Stimulated activated effector memory CD8-positive, alpha-beta T cell treated with anti-CD3 and anti-CD28 coated beads, Interleukin-12 subunit alpha, Interleukin-12 subunit beta, amount 100 ng/mL, for 72 hours (primary cell): ENCODE data around the gene CDH13.

ENCODE experiments used
- ATAC-seq: fragments of 150-1000 bp; cut with Tn5 transposase; 2 replicates; pipeline ENCODE4 v1.10.0; 2021
- DNase-seq, 2 donors: peaks; one replicate each; pipeline ENCODE4 v3.0.0; 2021 to 2022; ENCODE audit warnings: low spot score in 2 of 2
- H3K27ac Mint-ChIP-seq: one replicate; pipeline ENCODE4 v1.8.0; 2022; ENCODE audit warnings: mild to moderate bottlenecking, mixed read lengths
- H3K36me3 Mint-ChIP-seq: one replicate; pipeline ENCODE4 v1.8.0; 2022; ENCODE audit warnings: mild to moderate bottlenecking, mixed read lengths
- H3K4me1 Mint-ChIP-seq: one replicate; pipeline ENCODE4 v1.8.0; 2022; ENCODE audit warnings: mixed read lengths
- H3K4me3 Mint-ChIP-seq: one replicate; pipeline ENCODE4 v1.8.0; 2022; ENCODE audit warnings: mild to moderate bottlenecking, mixed read lengths
- H3K9me3 Mint-ChIP-seq: one replicate; pipeline ENCODE4 v1.8.0; 2022; ENCODE audit warnings: mixed read lengths

CDH13 gene

DNA sequence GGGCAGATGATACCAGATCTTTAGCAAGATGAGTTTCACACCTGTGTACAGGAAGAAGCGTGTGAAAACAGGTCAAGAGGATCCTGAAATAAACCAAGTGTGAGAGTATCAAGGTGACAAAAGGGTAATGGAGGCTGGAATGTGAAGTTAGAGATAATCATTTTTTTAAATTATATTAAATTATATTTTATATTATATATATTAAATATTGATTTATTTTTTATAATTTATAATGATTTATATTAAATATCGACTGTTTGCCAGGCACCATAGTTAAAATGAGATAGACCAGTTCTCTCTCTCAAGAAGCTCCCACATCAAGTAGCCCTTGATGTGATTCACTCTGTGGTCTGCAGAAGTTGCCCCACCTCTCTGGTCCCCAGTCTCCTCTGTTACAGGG lies 820.8 kb downstream of the CDH13 start:
- Mint-ChIP-seq H3K36me3 (no peaks in the 10 kb centered on the region), H3K27ac (no peak overlapping the region), H3K9me3 (no peaks in the 10 kb centered on the region), H3K4me3 (no peak overlapping the region), H3K4me1 (no peaks in the 10 kb centered on the region)
- ATAC-seq (no peak), DNase-seq (no peak)

DNA sequence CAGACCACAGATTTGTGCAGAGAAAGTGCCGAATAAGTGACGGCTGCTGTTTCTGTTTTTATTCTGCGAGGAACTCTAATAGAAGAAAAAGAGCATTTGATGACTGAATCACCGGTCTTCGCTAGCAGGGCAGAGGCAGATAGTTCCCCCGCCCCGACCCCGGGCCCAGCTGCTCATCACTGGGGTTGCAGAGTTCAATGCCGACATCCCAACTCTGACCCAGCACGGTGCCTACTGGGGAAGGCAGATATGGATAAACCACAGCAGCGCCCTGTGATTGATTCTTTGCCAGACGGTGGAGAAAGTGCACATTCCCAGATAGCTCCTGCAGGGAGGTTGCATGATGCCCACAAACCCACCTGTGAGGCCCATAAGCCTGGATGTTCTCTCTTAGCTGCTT lies 823.1 kb downstream of the CDH13 start:
- H3K27ac Mint-ChIP-seq, result no peak overlapping the region
- DNase-seq, result no peak
- no peaks in the 10 kb centered on the region for H3K36me3 Mint-ChIP-seq
- no peaks in the 10 kb centered on the region for H3K4me1 Mint-ChIP-seq
- H3K9me3 Mint-ChIP-seq, result no peaks in the 10 kb centered on the region
- ATAC-seq, result no peak
- no peak overlapping the region for H3K4me3 Mint-ChIP-seq

DNA sequence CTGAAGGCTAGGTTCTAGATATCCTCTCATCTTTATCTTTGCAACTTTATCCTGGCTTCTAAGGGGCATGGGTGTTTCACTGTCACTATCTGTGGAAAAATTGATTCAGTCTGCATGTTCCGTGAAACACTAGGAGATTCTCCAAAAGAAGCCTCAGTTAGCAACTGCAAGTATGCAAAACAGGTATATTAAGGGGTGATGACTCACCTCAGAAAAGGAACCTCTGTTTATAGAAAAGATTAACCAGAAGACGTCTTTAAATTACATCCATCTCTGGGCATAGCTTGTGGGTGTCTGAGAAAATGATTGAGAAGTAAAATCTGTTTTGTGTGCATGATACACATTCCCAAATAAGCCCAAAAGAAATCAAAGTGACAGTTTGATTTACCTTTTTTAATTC lies 827.2 kb downstream of the CDH13 start:
- Mint-ChIP-seq H3K36me3 (no peaks in the 10 kb centered on the region), H3K27ac (no peak overlapping the region), H3K4me1 (no peaks in the 10 kb centered on the region), H3K4me3 (no peak overlapping the region), H3K9me3 (no peaks in the 10 kb centered on the region)
- no peak for ATAC-seq
- DNase-seq, result no peak

DNA sequence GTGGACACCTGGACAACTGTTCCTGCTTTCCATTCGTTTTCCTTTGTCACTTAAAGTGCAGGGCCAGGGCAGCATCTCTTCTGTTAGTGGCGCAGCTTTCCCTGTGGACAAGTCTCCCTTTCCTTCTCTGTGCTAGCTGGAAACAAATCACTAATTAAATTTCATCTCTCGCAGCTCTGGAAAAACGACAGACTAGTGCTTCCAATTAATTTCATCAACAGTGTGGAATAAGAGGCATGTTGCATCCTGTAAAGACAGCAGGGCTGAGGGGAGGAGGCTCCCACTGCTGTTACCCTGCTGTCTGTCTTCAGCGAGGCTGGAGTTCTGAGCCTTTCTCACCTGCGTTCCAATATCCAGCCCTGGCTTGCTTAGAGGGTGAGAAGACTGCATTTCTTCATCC lies 828.9 kb downstream of the CDH13 start:
- Mint-ChIP-seq H3K4me3 (no peak overlapping the region), H3K27ac (no peak overlapping the region), H3K4me1 (no peaks in the 10 kb centered on the region), H3K36me3 (no peaks in the 10 kb centered on the region), H3K9me3 (no peaks in the 10 kb centered on the region)
- DNase-seq (no peak), ATAC-seq (no peak)

DNA sequence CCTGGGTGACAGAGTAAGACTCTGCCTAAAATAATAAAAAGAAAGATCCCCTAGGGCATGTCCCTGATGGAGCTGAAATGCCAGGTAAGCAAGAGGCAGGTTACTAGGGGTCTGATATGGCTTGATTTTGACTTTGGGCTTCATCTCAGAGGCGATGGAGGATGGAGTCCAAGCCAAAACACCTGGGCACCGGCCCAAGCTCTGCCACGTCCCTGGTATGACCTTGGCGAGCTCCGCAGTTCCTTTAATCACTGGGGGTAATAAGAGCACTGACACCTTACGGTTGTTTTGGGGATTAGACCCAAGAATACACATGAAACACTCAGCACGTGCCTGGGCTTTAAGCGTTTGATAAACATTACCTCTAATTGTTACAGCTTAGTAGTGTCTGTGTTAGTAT lies 830.2 kb downstream of the CDH13 start:
- H3K4me1 Mint-ChIP-seq, result no peaks in the 10 kb centered on the region
- no peak for ATAC-seq

DNA sequence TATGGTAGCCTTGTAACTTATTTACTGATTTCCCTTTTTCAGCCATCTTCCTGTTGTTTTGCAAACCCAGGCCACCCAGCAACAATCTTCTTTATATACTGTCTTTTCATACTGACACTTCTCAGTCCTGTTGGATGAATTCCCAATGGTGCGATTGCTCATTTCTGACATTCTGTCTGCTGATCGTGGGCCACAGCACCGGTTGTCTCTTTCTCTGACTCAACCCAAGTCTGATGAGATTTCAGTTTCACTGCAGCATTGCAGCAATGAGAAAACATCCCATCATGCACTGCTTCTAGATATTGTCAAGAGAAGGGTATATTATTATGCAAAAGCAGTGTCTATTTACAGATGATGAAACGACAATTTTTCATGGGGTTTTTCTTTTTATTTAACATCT lies 831.8 kb downstream of the CDH13 start:
- ATAC-seq (peak; percentile 28), DNase-seq (no peak)
- no peaks in the 10 kb centered on the region for H3K36me3 Mint-ChIP-seq

More for the DNA sequence above, 830.2 kb downstream of the CDH13 start:
- Mint-ChIP-seq H3K36me3 (no peaks in the 10 kb centered on the region), H3K9me3 (no peaks in the 10 kb centered on the region), H3K27ac (no peak overlapping the region), H3K4me3 (no peak overlapping the region)
- DNase-seq, result no peak

DNA sequence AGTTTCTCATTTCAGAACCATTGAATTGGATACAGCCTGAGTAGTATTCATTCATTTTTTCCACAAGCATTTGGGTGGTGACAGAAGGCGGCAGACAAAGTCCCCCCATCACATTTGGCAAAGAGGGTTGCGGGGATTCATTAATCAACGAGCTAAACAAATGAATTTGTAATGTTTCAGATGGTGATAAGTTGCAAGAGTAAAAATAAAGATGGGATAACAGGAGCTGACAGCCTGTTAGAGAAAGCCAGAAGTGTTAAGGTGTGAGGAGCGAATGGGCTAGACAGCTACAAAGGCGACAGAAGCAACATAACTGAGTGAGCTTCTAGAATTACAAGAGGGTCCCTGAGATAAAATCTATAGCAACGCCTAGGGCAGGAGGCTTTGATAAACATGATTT lies 838.2 kb downstream of the CDH13 start:
- ATAC-seq (no peak), DNase-seq (no peak)
- Mint-ChIP-seq H3K36me3 (no peaks in the 10 kb centered on the region), H3K4me3 (no peak overlapping the region), H3K4me1 (no peaks in the 10 kb centered on the region), H3K9me3 (no peaks in the 10 kb centered on the region), H3K27ac (no peak overlapping the region)

More for the DNA sequence above, 831.8 kb downstream of the CDH13 start:
- Mint-ChIP-seq H3K4me3 (no peak overlapping the region), H3K4me1 (no peaks in the 10 kb centered on the region), H3K27ac (no peak overlapping the region), H3K9me3 (no peaks in the 10 kb centered on the region)

DNA sequence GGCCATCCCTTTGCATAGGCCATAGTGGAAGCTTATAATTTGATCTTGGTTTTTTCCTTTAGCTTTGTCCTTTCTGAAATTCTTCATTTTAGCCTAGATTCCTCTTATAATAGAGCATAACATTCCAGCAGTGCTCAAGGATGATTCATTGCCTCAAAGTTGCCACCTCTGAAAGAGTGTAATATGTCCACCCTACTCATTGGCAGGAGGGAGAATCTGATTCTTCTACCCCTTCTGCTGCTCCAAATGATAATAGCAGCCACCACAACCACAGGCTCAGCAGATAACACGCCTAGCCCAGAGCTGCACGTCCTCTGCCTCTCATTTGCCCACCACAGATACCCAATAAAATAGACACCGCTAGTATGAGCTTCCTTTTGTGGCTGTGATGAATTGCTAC lies 843.6 kb downstream of the CDH13 start:
- Mint-ChIP-seq H3K9me3 (no peaks in the 10 kb centered on the region), H3K36me3 (no peaks in the 10 kb centered on the region), H3K27ac (no peak overlapping the region), H3K4me3 (no peak overlapping the region), H3K4me1 (no peaks in the 10 kb centered on the region)
- no peak for ATAC-seq
- DNase-seq, result no peak

DNA sequence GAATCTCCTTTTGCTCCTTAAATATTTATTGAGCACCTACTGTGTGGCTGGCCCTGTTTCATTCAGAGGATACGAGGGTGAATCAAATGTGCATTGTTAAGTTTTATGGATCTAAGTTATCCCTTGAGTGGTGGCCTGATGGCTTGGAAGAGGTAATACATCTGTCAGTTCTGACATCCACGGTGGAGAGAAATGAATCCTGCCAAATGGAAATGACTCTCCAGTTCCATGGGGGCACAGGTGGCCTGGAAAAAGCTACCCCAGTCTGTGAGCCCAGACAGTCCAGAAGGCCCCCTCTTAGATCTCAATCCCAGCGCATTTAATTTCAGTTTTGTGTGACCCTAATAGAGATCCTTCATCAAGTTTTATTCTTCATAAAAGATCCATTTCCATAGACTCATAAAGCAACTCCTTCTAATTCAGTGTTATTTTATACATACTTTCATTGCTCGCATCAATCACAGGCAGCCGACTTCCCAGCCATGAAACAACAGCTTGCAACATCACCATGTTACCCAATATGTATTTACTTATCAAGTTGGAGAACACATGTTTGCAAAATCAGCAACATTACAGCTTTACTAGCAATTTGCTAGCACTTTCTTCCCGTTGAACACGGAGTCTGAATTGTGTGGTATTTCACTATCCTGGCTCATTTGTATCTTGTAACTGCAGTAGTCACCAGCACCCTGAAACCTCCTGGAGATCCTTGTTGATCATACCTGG lies 846.2 kb downstream of the CDH13 start:
- no peak overlapping the region for H3K27ac Mint-ChIP-seq
- ATAC-seq (no peak), DNase-seq (no peak)
- H3K4me1 Mint-ChIP-seq, result no peaks in the 10 kb centered on the region
- H3K4me3 Mint-ChIP-seq, result no peak overlapping the region
- H3K9me3 Mint-ChIP-seq, result no peaks in the 10 kb centered on the region
- H3K36me3 Mint-ChIP-seq, result no peaks in the 10 kb centered on the region

DNA sequence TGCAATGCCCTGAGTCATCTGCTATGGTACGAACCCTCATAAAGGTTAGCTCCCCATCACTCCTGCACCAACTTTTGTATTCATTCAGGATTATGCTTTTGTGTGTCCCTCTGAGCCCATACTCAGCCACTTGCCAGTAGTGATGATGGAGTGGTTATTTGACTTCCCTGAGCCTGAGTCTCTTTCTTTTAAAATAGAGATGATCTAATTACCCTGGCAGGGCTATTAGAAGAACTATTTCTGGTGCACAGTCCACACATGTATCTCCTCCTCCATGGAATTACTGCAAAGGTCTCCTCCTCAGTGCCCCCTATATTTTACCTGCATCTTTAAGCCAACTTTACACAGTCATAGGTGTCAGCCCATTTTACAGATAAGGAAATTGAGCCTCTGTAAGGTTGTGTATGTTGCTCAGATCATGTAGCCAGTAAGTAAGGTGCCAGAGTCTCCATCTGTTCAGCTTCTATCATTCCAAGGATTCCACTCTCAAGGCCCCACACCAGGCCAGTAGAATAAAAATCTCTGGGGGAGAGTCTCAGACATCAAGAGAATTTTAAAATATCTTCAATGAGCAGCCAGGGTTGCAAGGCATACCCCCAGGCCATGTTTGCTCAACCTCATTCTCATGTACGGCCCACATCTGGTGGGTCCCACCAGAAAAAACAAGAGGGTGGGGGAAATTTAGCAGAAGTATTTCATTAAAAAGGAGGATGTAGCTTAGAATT lies 847.3 kb downstream of the CDH13 start:
- Mint-ChIP-seq H3K9me3 (no peaks in the 10 kb centered on the region), H3K27ac (no peak overlapping the region), H3K4me1 (no peaks in the 10 kb centered on the region), H3K36me3 (no peaks in the 10 kb centered on the region), H3K4me3 (no peak overlapping the region)
- DNase-seq (no peak), ATAC-seq (no peak)

DNA sequence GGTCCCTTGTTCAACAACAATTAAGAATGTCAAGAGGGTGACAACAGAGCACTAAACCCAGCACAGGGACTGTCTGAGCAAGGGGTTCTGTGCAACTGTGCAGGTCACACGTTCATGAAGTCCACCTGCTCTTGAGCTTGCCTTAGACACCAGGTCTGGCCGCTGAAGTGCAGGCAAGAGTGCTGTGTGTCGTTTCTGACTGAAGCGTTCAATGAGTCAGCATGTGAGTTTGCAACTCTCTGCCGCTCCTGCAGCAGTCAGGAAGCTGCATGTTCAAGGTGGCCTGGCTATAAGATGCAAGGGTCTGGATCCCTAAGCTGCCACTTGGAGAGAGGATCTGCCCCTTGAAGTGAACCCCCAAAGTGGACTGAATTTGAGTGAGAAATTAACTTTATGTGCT lies 848.3 kb downstream of the CDH13 start:
- no peak for DNase-seq
- H3K9me3 Mint-ChIP-seq, result no peaks in the 10 kb centered on the region
- no peaks in the 10 kb centered on the region for H3K36me3 Mint-ChIP-seq
- no peaks in the 10 kb centered on the region for H3K4me1 Mint-ChIP-seq
- no peak overlapping the region for H3K27ac Mint-ChIP-seq
- ATAC-seq, result no peak
- no peak overlapping the region for H3K4me3 Mint-ChIP-seq

DNA sequence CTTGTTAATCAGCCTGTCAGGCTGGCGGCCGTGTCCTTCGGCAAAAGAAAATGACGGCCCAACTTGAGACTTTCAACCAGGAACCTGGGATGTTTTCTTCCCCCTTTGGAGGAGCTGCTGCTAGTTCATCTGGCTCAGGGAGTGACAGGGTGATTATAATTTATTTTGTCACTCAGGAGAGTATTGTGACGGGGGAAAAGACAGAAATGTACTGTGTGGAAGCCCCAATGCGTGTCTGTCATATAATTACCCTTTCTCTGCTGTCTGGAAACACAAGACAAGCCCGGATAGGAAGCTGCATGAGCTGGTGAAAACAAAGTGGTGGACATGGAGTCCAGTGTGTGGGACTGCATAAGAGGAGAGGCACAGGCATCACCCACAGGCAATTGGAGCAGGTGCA lies 854.8 kb downstream of the CDH13 start:
- no peak overlapping the region for H3K27ac Mint-ChIP-seq
- H3K4me3 Mint-ChIP-seq, result no peak overlapping the region
- no peak for ATAC-seq
- H3K36me3 Mint-ChIP-seq, result no peaks in the 10 kb centered on the region
- no peaks in the 10 kb centered on the region for H3K4me1 Mint-ChIP-seq
- no peak for DNase-seq
- H3K9me3 Mint-ChIP-seq, result no peaks in the 10 kb centered on the region

DNA sequence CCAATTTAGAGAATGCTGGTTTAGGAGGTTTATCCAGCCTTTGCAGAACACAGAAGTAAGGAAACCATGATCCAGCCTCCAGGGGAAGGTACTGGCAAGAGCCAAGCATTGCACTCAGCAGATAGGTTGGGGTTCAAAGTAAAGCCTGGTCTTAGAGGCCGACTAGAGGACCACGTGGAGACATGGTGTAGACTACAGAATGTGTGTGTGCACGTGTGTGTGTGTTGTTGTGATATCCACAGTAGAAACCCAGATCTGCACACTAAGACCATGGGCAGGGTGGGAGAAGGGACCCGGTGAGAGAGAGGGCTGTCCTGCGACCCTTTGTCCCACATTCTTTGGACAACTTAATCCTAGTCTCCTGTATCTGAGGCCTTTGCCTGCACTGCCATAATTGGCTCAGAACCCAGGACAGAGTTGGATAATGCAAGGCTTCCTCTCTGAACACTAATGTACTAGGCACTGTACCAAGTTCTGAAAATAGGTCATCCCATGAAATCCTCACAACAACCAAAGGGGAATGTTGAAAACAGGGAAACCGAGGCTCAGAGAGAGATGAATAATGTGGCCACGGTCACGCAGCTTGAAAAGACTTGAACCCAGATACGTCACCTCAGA lies 855.9 kb downstream of the CDH13 start:
- H3K9me3 Mint-ChIP-seq, result no peaks in the 10 kb centered on the region
- H3K27ac Mint-ChIP-seq, result no peak overlapping the region
- no peaks in the 10 kb centered on the region for H3K4me1 Mint-ChIP-seq
- DNase-seq, result no peak
- no peak for ATAC-seq
- H3K4me3 Mint-ChIP-seq, result no peak overlapping the region
- H3K36me3 Mint-ChIP-seq, result no peaks in the 10 kb centered on the region

DNA sequence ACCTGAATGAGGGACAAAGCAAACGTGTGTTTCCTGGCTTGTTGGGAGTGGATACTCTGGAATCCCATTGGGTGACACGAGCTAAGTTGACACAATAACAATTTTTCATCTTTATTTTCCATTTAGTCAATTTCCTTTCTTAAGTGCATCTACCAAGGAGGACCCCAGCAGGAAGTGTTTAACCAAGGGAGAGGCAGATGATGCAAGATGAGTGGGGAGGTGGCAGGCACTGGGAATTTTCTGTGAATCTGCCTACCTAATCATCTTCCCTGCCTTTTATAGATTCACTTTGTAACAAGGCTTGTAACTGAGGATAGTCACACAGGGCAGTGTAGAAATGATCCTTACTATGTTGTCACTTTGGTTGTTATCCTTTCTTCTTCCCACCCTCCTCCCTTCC lies 863.3 kb downstream of the CDH13 start:
- no peak overlapping the region for H3K27ac Mint-ChIP-seq
- no peaks in the 10 kb centered on the region for H3K4me1 Mint-ChIP-seq
- no peaks in the 10 kb centered on the region for H3K36me3 Mint-ChIP-seq
- no peak overlapping the region for H3K4me3 Mint-ChIP-seq
- DNase-seq (no peak), ATAC-seq (no peak)
- peaks cover 2% of the 10 kb centered on the region for H3K9me3 Mint-ChIP-seq

DNA sequence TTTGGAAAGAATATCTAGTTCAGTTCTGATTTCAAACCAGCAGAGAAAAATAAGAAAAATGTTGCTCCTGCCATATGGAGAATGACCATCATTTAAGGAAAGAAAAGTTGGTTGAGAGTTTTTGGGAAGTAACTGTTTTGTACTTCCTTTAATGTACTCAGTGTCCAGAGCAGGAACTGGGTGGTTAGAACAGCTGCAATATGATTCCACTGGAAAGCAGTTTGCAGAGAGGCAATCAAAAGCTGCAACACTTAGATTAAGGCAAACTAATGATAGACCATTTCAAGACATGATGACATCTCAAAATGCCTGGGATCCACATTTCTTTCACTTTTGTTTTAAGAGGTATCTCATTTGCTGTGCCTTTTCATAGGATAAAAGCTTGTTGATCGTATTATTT lies 867.7 kb downstream of the CDH13 start:
- ATAC-seq, result no peak
- H3K36me3 Mint-ChIP-seq, result no peaks in the 10 kb centered on the region

DNA sequence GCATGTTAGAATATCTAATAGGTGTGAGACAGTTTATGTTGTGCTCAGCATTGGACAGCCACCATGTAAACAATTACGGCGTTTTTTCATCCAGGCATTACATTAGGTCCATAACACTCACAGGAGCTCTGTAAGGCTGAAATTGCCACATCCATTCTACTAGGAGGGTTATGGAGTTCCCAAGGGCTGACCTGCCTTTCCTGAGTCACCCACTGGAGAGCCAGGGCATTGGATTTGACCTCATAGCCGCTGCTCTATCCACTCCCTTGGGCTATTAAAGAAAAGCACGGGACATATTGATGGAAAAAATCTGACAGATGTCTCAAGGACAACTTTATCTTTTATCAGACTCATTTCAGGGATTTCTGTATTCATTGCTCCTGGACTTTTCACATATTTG lies 874.7 kb downstream of the CDH13 start:
- ATAC-seq (no peak), DNase-seq (no peak)
- H3K9me3 Mint-ChIP-seq, result peaks cover 3% of the 10 kb centered on the region
- H3K27ac Mint-ChIP-seq, result no peak overlapping the region
- no peaks in the 10 kb centered on the region for H3K4me1 Mint-ChIP-seq
- no peak overlapping the region for H3K4me3 Mint-ChIP-seq
- no peaks in the 10 kb centered on the region for H3K36me3 Mint-ChIP-seq

More for the DNA sequence above, 867.7 kb downstream of the CDH13 start:
- Mint-ChIP-seq H3K9me3 (peaks cover 4% of the 10 kb centered on the region), H3K27ac (no peak overlapping the region), H3K4me3 (no peak overlapping the region), H3K4me1 (no peaks in the 10 kb centered on the region)
- DNase-seq, result no peak
